GM12891 (cell line): ENCODE results near the gene CDCA3.

ENCODE experiments used
- PAX5 ChIP-seq: IDR thresholded peaks from 2 replicates; pipeline ENCODE4 v1.6.1; 2011; ENCODE audit warnings: low read length, moderate library complexity, mild to moderate bottlenecking; ENCODE audit not compliant: insufficient read depth, severe bottlenecking
- POLR2A ChIP-seq: IDR thresholded peaks from 2 replicates; pipeline ENCODE4 v1.6.1; 2011; ENCODE audit warnings: low read depth, low read length, control low read depth
- POLR2AphosphoS5 ChIP-seq: IDR thresholded peaks from 2 replicates; pipeline ENCODE4 v1.6.1; 2011; ENCODE audit warnings: low read depth, low read length, control low read depth
- SPI1 ChIP-seq: IDR thresholded peaks from 2 replicates; pipeline ENCODE4 v1.6.1; 2011; ENCODE audit warnings: low read depth, low read length, control low read depth
- TAF1 ChIP-seq: IDR thresholded peaks from 2 replicates; pipeline ENCODE4 v1.6.1; 2011; ENCODE audit warnings: low read depth, low read length, control low read depth

- TF ChIP-seq POLR2A (no peak), TAF1 (no peak), SPI1 (no peak), POLR2AphosphoS5 (no peak), PAX5 (no peak)
Measured at GRCh38 chr12:6888360-6888759, 37.3 kb upstream of the CDCA3 start.
